Astrocyte of the spinal cord (primary cell): ENCODE data around the gene IQCM.
A peak's percentile ranks its signal among the peaks of the same experiment; 100 is the strongest.

ENCODE experiments used
- DNase-seq: peaks from one replicate; pipeline ENCODE4 v3.0.0; 2011; ENCODE audit warnings: low read depth, low spot score
- H3K4me3 ChIP-seq: 2 replicates; pipeline ENCODE4 v1.5.1; 2011; ENCODE audit warnings: low read depth, mild to moderate bottlenecking, low read length, moderate library complexity
- CTCF ChIP-seq: IDR thresholded peaks from 2 replicates; pipeline ENCODE4 v1.5.1; 2012; ENCODE audit warnings: low read depth, mild to moderate bottlenecking, low read length, inconsistent platforms
- in situ Hi-C: cut with HindIII; loops from 2 replicates; pipeline ENCODE4 v1.10.0; 2017; ENCODE audit warnings: low sequenced_read_pairs

IQCM gene

GRCh38 chr4:149785696-149786431 is 29.8 kb downstream of the IQCM start:
- TF ChIP-seq CTCF = no peak
- no peak overlapping the region for H3K4me3 ChIP-seq
- in situ Hi-C loops = no loop called here
- DNase-seq = peak; percentile 29

- H3K4me3 ChIP-seq = no peak overlapping the region
- in situ Hi-C loops = no loop called here
- TF ChIP-seq CTCF = no peak
- peak; percentile 39 for DNase-seq
These were observed 31.6 kb downstream of the IQCM start for GRCh38 chr4:149784018-149784417.

GRCh38 chr4:149781150-149781549 is 34.5 kb downstream of the IQCM start:
- DNase-seq = peak; percentile 65
- in situ Hi-C loops = no loop called here
- H3K4me3 ChIP-seq = no peak overlapping the region
- TF ChIP-seq CTCF = no peak

- H3K4me3 ChIP-seq = no peak overlapping the region
- in situ Hi-C loops = no loop called here
- no peak for TF ChIP-seq CTCF
- DNase-seq = no peak
These were observed 47.2 kb downstream of the IQCM start for GRCh38 chr4:149768477-149768876.

- no peak overlapping the region for H3K4me3 ChIP-seq
- TF ChIP-seq CTCF = no peak
- no peak for DNase-seq
- in situ Hi-C loops = no loop called here
These were observed 49.5 kb downstream of the IQCM start for GRCh38 chr4:149766135-149766534.

GRCh38 chr4:149765630-149766029 is 50.0 kb downstream of the IQCM start:
- TF ChIP-seq CTCF = no peak
- H3K4me3 ChIP-seq = no peak overlapping the region
- in situ Hi-C loops = no loop called here
- peak; percentile 40 for DNase-seq
